ENCODE measurements around the gene SPOCK3.

- TF ChIP-seq, protein P1, sequence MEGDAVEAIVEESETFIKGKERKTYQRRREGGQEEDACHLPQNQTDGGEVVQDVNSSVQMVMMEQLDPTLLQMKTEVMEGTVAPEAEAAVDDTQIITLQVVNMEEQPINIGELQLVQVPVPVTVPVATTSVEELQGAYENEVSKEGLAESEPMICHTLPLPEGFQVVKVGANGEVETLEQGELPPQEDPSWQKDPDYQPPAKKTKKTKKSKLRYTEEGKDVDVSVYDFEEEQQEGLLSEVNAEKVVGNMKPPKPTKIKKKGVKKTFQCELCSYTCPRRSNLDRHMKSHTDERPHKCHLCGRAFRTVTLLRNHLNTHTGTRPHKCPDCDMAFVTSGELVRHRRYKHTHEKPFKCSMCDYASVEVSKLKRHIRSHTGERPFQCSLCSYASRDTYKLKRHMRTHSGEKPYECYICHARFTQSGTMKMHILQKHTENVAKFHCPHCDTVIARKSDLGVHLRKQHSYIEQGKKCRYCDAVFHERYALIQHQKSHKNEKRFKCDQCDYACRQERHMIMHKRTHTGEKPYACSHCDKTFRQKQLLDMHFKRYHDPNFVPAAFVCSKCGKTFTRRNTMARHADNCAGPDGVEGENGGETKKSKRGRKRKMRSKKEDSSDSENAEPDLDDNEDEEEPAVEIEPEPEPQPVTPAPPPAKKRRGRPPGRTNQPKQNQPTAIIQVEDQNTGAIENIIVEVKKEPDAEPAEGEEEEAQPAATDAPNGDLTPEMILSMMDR (IDR thresholded peaks at IDR 0.05) = no peak
- TF ChIP-seq SIN3A (IDR thresholded peaks at IDR 0.05; ENCODE audit: borderline replicate concordance, insufficient read depth, low read depth, low read length) (no peak), POLR2AphosphoS5 (IDR thresholded peaks at IDR 0.05; ENCODE audit: low read depth, low read length) (no peak), TCF7L2 (IDR thresholded peaks at IDR 0.05; ENCODE audit: low read depth, low read length) (no peak)
Measured at GRCh38 chr4:167088115-167088514, 146.2 kb downstream of the SPOCK3 start.

All from Panc1 (cell line).